Activated naive CD8-positive, alpha-beta T cell treated with anti-CD3 and anti-CD28 coated beads for 36 hours (primary cell): ENCODE results near the gene TEC. TPM values are rescaled to one million over a fixed set of nuclear protein-coding genes. Genes with fewer than 3 reads are reported as not detected.

Source experiments
- DNase-seq: peaks from one replicate; pipeline ENCODE4 v3.0.0; 2021
- H3K27ac Mint-ChIP-seq: one replicate; pipeline ENCODE4 v1.8.0; 2022; ENCODE audit warnings: mild to moderate bottlenecking, moderate library complexity, mixed read lengths
- H3K27me3 Mint-ChIP-seq: one replicate; pipeline ENCODE4 v1.8.0; 2022; ENCODE audit warnings: mild to moderate bottlenecking, mixed read lengths
- H3K36me3 Mint-ChIP-seq: one replicate; pipeline ENCODE4 v1.8.0; 2021; ENCODE audit warnings: mild to moderate bottlenecking, mixed read lengths
- H3K4me1 Mint-ChIP-seq: one replicate; pipeline ENCODE4 v1.8.0; 2021; ENCODE audit warnings: mixed read lengths
- H3K4me3 Mint-ChIP-seq: one replicate; pipeline ENCODE4 v1.8.0; 2022; ENCODE audit warnings: mild to moderate bottlenecking, moderate library complexity, mixed read lengths
- H3K9me3 Mint-ChIP-seq: one replicate; pipeline ENCODE4 v1.8.0; 2022; ENCODE audit warnings: mixed read lengths
- total RNA-seq, 2 experiments: library from RNA; stranded (reverse); gene quantifications; one replicate each; pipeline ENCODE4 v1.2.3, GENCODE V29; 2021

The TEC gene
- total RNA-seq, 2 experiments from 2014 or later = 3.4 to 3.9 TPM

DNA sequence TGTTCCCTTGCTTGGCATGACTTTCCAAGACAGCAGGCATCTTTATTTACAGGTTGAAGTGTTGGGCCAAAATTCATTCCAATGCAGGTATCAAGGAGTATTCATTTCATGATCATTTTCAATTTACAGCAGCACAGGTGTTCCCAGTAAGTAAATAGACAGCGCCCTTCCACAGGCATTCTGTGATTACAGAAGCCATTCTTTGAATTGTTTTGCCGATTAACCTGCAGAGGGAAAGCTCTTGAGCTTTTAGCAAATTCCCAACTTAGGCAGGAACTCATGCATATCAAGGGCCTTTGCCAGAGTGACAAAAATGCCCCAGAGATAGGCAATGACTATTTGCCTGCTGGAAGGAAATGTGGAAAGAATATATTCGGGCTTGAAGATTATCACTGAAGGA lies 142.4 kb downstream of the TEC start:
- Mint-ChIP-seq H3K27ac (peak overlapping the region; percentile 93), H3K36me3 (peaks cover 17% of the 10 kb centered on the region), H3K27me3 (no peaks in the 10 kb centered on the region), H3K4me1 (peaks cover 89% of the 10 kb centered on the region), H3K4me3 (peak overlapping the region; percentile 84), H3K9me3 (no peaks in the 10 kb centered on the region)
- no peak for DNase-seq

- H3K4me3 Mint-ChIP-seq = no peak overlapping the region
- DNase-seq = no peak
- no peaks in the 10 kb centered on the region for H3K9me3 Mint-ChIP-seq
These were observed 143.0 kb downstream of the TEC start for GRCh38 chr4:48126621-48127020.

GRCh38 chr4:48124870-48125269 lies 144.8 kb downstream of the TEC start:
- no peak for DNase-seq
- Mint-ChIP-seq H3K27me3 (no peaks in the 10 kb centered on the region), H3K27ac (peak overlapping the region; percentile 93), H3K4me1 (peaks cover 68% of the 10 kb centered on the region), H3K9me3 (no peaks in the 10 kb centered on the region), H3K4me3 (peak overlapping the region; percentile 65), H3K36me3 (peaks cover 7% of the 10 kb centered on the region)

More at GRCh38 chr4:48126621-48127020, 143.0 kb downstream of the TEC start:
- Mint-ChIP-seq H3K36me3 (peaks cover 15% of the 10 kb centered on the region), H3K4me1 (peaks cover 86% of the 10 kb centered on the region), H3K27ac (peak overlapping the region; percentile 93), H3K27me3 (no peaks in the 10 kb centered on the region)

GRCh38 chr4:48122756-48123155 lies 146.9 kb downstream of the TEC start:
- Mint-ChIP-seq H3K27ac (no peak overlapping the region), H3K4me1 (peaks cover 65% of the 10 kb centered on the region), H3K4me3 (no peak overlapping the region), H3K36me3 (peaks cover 19% of the 10 kb centered on the region), H3K27me3 (no peaks in the 10 kb centered on the region), H3K9me3 (no peaks in the 10 kb centered on the region)
- DNase-seq = no peak

DNA sequence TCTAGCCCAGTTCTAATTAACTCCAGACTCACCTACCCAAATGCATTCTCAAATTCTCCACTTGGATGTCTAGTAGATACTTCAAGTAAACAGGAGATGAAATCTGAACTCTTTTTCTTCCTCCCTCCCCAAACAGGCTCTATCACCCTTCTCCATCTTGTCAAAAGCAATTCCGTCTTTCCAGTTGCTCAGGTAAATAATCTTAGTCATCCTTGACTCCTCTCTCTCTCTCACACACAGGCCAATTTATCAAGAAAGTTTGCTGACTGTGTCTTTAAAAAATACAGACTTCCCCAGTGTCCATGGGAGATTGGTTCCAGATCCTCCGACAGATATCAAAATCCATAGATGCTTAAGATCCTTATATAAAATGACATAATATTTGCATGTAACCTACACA lies 148.5 kb downstream of the TEC start:
- H3K36me3 Mint-ChIP-seq = peaks cover 30% of the 10 kb centered on the region
- no peaks in the 10 kb centered on the region for H3K27me3 Mint-ChIP-seq
- no peak overlapping the region for H3K27ac Mint-ChIP-seq
- no peak overlapping the region for H3K4me3 Mint-ChIP-seq
- no peak for DNase-seq
- peaks cover 62% of the 10 kb centered on the region for H3K4me1 Mint-ChIP-seq
- H3K9me3 Mint-ChIP-seq = no peaks in the 10 kb centered on the region

GRCh38 chr4:48120132-48120531 lies 149.5 kb downstream of the TEC start:
- no peak for DNase-seq
- no peaks in the 10 kb centered on the region for H3K27me3 Mint-ChIP-seq
- no peak overlapping the region for H3K4me3 Mint-ChIP-seq
- H3K4me1 Mint-ChIP-seq = peaks cover 56% of the 10 kb centered on the region
- H3K27ac Mint-ChIP-seq = no peak overlapping the region
- peaks cover 32% of the 10 kb centered on the region for H3K36me3 Mint-ChIP-seq
- no peaks in the 10 kb centered on the region for H3K9me3 Mint-ChIP-seq

GRCh38 chr4:48119646-48120045 lies 150.0 kb downstream of the TEC start:
- Mint-ChIP-seq H3K27ac (peak overlapping the region; percentile 3), H3K27me3 (no peaks in the 10 kb centered on the region), H3K4me1 (peaks cover 53% of the 10 kb centered on the region), H3K9me3 (no peaks in the 10 kb centered on the region), H3K4me3 (no peak overlapping the region), H3K36me3 (peaks cover 34% of the 10 kb centered on the region)
- DNase-seq = no peak

DNA sequence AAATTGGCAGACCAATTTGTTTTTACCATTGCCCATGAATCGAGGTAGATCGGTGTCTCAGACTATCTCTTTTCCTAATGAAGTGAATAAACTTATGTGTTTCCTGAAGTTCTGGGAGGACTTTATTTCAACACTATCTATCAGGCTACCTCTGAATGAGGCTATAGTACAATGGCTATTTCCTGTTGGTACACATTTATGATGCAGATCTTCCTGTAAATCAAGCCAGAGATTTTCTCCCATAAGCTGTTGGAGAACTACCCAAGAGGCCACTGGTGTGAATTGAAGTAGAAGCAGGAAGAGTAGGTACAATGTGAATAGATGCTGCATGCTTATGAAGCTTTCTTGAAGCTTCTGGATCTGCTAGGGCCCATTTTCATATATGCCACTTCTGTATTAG lies 151.6 kb downstream of the TEC start:
- Mint-ChIP-seq H3K36me3 (peaks cover 40% of the 10 kb centered on the region), H3K4me3 (no peak overlapping the region)

DNA sequence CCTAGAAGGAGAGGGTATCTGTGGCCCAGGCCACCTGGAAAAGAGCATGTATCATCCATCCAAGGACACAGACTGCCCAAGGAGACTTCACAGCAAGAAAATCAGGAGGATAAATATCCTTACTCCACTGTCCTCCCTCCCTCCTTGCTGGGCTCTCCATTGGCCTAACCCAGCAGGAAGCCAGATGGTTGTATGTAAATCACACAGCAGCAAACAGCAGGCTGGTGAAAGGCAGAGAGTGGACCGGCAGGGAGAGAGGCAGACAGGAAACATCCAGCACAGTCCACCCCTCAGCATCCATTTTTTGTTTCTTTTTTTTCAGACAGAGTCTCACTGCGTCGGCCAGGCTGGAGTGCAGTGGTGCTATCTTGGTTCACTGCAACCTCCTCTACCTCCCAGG lies 153.1 kb downstream of the TEC start:
- H3K4me3 Mint-ChIP-seq = no peak overlapping the region
- H3K36me3 Mint-ChIP-seq = peaks cover 43% of the 10 kb centered on the region

More for the DNA sequence above, 151.6 kb downstream of the TEC start:
- peaks cover 53% of the 10 kb centered on the region for H3K4me1 Mint-ChIP-seq
- no peak for DNase-seq
- no peaks in the 10 kb centered on the region for H3K27me3 Mint-ChIP-seq
- no peaks in the 10 kb centered on the region for H3K9me3 Mint-ChIP-seq
- peak overlapping the region; percentile 22 for H3K27ac Mint-ChIP-seq

DNA sequence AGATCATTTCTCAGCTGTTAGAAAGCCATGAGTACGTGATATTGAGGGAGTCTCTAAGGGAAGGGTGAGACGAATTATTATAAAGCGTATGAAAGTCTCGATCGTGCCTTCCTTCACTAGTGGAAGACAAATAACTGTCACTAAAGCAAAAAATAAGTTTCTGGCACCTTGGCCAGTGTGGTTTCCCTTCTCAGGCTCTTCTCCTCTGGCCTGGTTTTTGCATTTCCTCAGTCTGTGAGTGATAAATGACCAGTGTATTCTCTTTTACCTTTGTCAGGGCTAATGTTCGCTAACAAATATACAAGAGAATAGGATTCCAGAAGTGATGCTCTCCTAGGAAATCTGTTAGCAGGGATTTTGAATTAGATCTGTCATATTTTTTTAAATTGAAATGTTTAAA lies 155.2 kb downstream of the TEC start:
- Mint-ChIP-seq H3K36me3 (peaks cover 41% of the 10 kb centered on the region), H3K27ac (peak overlapping the region; percentile 68), H3K4me3 (peak overlapping the region; percentile 50), H3K9me3 (no peaks in the 10 kb centered on the region), H3K4me1 (peaks cover 78% of the 10 kb centered on the region), H3K27me3 (no peaks in the 10 kb centered on the region)
- no peak for DNase-seq

More for the DNA sequence above, 153.1 kb downstream of the TEC start:
- Mint-ChIP-seq H3K4me1 (peaks cover 67% of the 10 kb centered on the region), H3K27ac (peak overlapping the region; percentile 16), H3K9me3 (no peaks in the 10 kb centered on the region), H3K27me3 (no peaks in the 10 kb centered on the region)
- no peak for DNase-seq

GRCh38 chr4:48112017-48112667 lies 157.5 kb downstream of the TEC start:
- H3K9me3 Mint-ChIP-seq = no peaks in the 10 kb centered on the region
- H3K27me3 Mint-ChIP-seq = no peaks in the 10 kb centered on the region
- no peak for DNase-seq
- peaks cover 65% of the 10 kb centered on the region for H3K4me1 Mint-ChIP-seq
- H3K27ac Mint-ChIP-seq = peak overlapping the region; percentile 68
- peaks cover 29% of the 10 kb centered on the region for H3K36me3 Mint-ChIP-seq
- H3K4me3 Mint-ChIP-seq = peak overlapping the region; percentile 2

DNA sequence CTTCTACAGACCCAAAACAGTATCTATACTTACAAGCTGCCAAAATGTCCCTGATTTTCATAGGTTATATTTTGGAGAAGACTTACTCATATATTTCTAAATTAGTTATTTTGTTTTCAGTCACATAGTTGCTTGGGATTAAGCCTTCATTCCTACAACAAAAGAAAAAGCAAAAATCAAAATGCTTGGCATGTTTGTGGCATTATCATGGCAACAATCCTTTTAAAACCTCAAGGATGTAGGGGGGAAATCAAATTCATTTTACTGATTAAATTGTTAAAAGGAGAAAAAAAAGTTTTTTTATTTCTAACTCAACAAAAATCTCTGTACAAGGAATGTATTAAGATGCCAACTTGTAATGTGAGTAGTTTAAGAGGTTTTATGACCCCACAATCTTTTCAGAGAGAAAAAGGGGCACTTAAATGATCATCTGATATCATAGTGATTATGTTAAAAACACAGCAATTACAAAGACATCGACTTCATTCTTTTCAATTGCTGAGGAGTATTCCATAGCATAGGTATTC lies 159.1 kb downstream of the TEC start:
- peaks cover 65% of the 10 kb centered on the region for H3K4me1 Mint-ChIP-seq
- DNase-seq = no peak
- no peaks in the 10 kb centered on the region for H3K9me3 Mint-ChIP-seq
- H3K27ac Mint-ChIP-seq = no peak overlapping the region
- no peaks in the 10 kb centered on the region for H3K27me3 Mint-ChIP-seq
- no peak overlapping the region for H3K4me3 Mint-ChIP-seq
- H3K36me3 Mint-ChIP-seq = peaks cover 23% of the 10 kb centered on the region

DNA sequence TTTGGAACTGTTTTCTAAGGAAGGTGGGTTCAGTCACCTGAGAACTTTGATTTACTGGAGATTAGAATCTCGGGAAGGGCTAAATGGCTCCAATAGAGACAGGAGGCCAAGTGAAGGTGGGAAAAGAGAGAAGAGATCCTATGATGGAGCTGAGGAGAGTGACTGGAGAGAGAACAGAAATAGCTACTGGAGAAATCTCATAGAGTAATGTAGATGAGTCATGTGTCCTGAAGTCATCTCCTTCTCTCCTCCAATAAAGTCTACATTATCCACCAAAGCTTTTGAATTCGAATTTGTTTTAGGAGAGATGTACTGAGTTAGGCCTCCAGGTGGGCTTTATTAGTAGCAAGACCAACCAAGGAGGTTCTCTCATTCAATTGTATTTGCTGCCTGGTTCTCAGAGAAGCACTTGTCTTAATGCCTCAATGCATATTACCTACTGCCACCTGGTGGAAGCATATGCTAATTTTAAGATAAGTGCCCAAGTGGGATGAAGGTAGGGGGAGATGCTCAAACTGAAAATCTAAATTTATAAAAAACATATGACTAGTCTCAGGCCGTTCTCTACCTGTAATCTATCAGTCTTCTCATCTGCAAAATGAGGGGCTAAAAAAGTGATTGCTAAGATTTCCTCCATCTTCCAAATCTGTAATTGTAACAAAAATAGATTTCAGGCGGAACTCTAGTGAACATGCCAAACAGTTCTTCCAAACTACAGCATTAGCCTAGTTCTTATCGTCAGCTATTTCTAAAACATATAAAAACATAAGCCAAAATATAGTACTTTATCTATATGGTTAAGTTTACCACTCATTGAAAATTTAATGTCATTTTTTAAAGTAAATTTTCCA lies 160.0 kb downstream of the TEC start:
- Mint-ChIP-seq H3K27ac (peak overlapping the region; percentile 51), H3K4me3 (no peak overlapping the region), H3K27me3 (no peaks in the 10 kb centered on the region), H3K4me1 (peaks cover 65% of the 10 kb centered on the region), H3K36me3 (peaks cover 23% of the 10 kb centered on the region), H3K9me3 (no peaks in the 10 kb centered on the region)
- DNase-seq = no peak

GRCh38 chr4:48108309-48109073 lies 161.1 kb downstream of the TEC start:
- Mint-ChIP-seq H3K27me3 (no peaks in the 10 kb centered on the region), H3K36me3 (peaks cover 22% of the 10 kb centered on the region), H3K4me1 (peaks cover 59% of the 10 kb centered on the region), H3K27ac (no peak overlapping the region), H3K9me3 (peaks cover 4% of the 10 kb centered on the region), H3K4me3 (no peak overlapping the region)
- DNase-seq = no peak

GRCh38 chr4:48105230-48105629 lies 164.4 kb downstream of the TEC start:
- Mint-ChIP-seq H3K36me3 (peaks cover 24% of the 10 kb centered on the region), H3K4me3 (no peak overlapping the region), H3K27me3 (no peaks in the 10 kb centered on the region), H3K9me3 (peaks cover 5% of the 10 kb centered on the region), H3K27ac (peak overlapping the region; percentile 55), H3K4me1 (peaks cover 49% of the 10 kb centered on the region)
- no peak for DNase-seq
